GM18873 (cell line): ENCODE data around the gene PSMA7.

Source experiments
- ATAC-seq: cut with Tn5 transposase; IDR thresholded peaks from one replicate; pipeline ENCODE4 v1.9.1; 2021; ENCODE audit warnings: mild to moderate bottlenecking, moderate library complexity, moderate number of reproducible peaks; ENCODE audit not compliant: unreplicated experiment, low FRiP score

PSMA7 gene

DNA sequence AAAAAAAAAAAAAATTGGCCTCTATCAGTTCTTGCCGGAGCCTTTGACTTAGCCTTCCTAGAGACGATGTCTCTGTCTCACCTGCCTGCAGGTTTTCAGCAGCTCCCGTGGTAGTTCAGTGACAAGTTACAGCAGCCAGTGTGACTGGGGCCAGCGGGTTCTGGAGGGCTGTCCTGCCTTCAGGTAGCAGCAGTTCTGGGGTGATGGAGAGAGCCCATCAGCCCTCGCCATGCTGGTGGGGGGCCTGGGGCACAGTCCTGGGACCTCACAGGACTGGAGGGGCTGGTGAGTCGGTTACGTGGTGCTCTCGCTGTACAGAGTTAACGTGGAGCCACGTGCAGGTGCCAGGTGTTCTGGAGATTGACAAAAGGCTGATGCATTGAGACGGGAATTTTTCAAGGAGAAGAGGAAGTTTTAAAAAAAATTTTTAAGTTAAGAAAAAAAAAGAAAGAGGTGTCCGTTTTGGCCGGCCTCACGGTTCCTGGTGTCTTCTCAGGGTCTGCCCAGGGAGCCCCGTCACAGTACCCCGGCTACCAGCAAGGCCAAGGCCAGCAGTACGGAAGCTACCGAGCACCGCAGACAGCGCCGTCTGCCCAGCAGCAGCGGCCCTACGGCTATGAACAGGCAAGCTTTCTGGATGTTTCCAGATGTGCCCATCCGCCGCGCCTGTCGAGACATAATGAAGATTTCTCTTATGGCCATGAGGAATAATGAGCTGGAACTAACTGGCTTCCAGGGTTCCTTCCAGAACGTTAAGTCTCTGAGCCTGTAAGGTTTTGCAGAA is 31.0 kb upstream of the PSMA7 start:
- no peak for ATAC-seq

DNA sequence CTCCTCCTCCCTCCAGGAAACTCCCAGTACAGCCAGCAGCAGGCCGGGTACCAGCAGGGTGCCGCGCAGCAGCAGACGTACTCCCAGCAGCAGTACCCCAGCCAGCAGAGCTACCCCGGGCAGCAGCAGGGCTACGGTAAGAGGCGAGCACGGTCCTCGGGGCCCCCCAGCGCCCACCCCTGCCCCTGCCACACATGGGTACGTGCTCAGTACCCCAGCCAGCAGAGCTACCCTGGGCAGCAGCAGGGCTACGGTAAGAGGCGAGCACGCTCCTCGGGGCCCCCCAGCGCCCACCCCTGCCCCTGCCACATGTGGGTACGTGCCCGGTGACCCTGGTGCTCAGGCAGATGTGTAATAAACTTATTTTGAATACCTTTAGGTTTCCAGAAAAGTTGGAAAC is 29.5 kb upstream of the PSMA7 start:
- no peak for ATAC-seq

DNA sequence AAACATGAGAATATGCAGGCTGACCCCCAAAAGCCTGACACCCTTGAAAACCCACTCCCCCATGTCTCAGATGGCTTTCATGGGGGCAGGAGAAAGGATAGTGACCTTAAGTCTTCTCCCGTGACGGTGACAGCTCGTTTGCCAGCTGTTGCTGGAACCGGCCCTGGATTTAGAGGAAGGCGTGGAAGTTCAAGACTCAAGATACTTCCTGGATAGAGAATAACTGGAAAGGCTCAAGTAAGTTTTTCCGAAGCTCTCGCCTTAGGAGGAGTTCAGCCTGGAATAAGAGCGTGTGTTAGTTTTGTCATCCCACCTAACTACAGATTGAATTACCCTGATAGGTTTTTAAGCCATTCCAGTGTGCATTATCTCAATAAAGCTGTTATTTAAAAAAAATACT is 28.1 kb upstream of the PSMA7 start:
- no peak for ATAC-seq

DNA sequence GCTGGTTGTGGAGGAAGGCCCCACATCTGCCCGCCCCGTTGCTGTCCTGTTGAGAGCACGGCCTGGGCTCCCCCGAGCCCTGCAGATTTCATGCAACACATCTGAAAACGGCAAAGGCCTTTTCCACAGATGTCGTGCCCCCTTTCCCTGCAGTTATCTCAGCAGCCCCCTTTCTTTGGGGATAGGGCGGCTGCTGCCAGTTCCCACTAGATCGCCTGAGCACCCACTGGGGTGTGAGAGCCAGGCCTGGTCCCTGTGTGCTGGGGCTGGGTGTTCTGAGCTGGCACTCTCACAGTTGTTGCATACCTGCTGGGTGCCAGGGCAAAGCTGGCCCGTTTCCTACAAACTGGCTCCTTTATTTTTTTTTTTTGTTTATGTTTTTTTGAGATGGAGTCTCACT is 27.3 kb upstream of the PSMA7 start:
- no peak for ATAC-seq

DNA sequence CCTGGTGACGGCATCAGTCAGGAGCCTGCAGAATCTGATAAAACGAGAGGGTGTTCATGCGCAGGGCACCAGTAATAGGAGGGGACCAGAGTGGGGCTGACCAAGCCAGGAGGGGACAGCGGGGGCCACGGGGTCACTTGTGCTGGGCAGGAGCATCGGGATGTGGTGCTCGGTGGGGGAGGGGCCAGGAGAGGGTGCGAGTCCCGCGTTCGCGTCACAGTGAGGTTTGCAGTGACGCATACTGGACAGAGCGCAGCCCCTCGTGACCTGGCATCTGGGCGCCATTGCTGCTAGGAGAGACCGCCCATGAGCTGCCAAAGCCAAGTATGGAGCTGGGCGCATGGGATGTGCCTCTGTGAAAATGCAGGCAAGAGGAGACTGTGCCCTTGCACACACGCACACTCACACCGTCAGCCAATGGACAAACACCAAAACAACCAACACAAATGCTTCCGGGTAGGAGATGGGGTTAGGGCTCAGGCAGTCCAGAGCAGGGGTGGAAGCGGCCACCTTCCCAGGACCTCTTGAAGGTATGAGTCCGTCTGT is 25.8 kb upstream of the PSMA7 start:
- ATAC-seq, result no peak

DNA sequence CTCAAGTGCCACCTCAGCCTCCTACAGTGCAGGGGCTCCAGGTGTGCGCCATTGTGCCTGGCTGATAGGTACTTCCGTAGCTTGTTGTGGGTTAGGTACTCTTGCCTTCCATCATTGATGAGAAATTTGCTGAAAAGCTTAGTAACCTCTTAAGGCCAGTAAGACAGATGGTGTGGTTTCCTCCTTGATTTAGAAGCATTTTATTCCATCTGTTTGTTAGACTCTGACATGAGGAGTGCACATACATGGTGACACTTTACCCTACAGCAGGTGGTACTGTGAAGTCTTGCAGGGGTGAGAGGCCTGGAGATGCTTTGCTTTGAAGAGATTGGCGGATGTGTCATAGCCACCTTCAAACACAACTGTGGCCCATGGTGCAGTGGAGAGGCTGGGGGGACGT is 24.9 kb upstream of the PSMA7 start:
- no peak for ATAC-seq

DNA sequence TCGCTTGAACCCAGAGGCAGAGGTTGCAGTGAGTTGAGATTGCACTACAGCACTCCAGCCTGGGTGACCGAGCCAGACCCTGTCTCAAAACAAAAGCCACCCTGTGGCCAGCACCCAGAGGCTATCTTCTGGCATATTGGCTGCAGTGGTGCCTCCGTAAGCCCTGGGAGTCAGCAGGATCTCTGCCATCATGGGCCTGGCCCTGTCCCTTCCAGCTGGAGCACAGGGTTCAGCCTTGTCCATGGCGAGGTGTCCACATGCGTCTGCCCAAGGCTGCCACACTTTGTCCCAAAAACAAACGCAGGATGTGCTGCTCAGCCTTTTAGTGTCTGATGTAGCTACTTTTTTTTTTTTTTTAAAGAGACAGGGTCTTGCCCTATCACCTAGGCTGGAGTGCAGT is 24.3 kb upstream of the PSMA7 start:
- ATAC-seq, result no peak

DNA sequence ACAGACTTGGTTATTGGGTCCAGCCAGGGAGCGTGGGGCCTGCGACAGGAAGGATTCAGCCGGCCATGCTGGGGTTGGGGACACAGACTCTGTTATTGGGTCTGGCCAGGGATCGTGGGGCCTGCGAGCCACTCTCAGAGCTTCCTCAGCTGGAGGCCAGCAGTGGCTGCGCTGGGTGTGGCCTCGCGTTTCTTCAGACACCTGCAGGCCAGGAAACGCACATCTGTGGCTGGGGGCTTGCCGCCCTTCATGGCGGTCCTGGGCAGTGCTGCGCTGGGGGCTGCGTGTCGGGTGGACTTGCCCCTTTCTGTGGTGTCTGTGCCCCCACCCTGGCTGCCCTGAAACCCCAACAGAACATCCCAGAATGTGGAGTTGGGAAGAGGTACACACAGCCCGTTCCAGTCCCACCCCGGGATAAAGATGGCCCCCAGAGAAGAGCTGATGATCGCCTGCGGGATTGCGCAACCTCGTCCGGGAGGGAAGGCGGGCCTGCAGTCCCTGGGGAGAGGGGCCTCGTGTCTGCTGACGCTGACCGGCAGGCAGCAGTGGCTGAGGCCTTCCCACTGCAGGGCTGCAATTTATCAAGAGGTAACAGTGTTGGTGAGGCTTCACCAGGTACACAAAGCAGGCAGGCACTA is 22.7 kb upstream of the PSMA7 start:
- no peak for ATAC-seq

DNA sequence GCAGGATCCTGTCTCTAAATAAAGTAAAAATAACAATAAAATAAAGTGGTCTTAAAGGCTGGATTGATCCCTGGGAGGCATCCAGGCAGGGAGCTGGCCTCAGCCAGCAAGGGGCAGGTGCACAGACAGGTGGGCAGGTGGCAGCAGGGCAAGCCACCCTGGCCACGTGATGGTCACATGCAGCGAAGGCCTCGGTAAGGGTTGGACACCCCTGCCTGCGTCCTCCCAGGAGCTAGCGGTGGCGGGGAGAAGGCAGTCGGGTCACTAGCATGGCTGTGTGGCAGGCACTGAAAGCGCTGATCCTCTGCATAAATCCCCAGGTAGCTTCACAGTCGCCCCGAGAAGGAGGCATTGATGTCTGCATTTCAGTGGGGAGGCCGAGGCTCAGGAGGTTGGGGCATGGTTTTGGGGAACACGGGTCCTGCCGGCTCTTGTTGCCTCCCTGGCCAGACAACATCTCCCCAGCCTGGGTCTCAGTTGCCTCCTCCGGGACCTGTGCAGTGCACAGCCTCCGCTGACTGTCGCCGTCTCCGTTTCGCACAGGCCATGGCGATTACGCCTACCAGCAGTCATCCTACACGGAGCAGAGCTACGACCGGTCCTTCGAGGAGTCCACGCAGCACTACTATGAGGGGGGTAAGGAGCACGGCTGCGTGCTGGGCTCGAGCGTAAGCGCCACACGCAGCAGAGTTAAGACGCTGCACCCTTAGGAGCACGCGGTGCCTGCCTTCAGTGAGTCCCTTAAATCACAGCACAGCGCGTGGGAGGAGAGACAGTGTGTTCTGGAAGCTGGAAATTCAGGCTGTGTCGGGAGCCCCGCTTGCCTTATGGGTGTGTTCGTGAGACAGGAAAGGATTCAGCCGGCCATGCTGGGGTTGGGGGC is 21.9 kb upstream of the PSMA7 start:
- ATAC-seq, result no peak

DNA sequence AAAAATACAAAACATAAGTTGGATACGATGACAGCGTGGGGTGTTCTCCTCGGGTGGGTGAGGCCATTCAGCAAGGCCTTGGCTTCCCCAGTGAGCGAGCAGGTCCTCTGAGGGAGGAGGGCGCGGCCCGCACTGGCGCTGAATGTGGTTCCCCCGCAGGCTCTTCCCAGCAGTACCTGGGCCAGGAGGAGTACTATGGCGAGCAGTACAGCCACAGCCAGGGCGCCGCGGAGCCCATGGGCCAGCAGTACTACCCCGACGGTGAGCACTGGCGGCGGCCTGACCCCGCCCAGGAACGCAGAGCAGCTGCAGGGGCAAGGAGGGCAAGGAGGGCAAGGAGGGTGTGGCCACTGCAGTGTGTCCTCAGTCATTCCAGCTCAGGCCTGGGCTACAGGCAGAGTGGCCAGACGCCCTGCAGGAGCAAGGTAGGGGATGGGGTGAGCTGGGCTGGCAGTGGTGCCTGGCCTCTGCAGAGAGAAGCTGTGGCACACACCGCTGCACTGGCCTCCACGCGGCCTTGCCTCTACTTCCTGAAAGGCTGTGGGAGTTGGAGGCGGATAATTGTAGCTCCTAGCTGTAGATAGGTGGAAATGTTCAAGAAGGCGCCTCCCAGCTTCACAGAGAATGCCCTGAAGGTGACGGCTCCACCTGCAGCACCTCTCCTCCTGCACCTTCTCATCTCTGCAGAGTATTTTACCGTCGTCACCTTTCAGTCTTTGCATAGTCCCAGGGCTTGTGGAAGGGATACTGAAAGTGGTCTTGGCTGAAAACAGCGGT is 21.0 kb upstream of the PSMA7 start:
- no peak for ATAC-seq

DNA sequence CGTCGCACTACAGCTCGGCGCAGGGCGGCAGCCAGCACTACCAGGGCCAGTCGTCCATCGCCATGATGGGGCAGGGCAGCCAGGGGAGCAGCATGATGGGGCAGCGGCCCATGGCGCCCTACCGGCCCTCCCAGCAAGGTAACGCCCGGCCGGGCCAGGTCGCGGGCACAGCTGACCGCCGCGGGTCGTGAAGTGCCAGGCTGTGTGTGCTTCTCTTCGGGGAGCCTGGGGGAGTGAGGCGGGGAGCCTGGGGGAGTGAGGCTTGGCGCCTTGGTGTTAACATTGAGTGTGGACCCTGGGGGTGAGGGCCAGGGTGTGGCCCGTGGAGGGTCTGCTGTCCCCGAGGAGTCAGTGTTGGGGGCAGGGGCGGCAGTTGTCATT is 20.3 kb upstream of the PSMA7 start:
- ATAC-seq, result no peak

DNA sequence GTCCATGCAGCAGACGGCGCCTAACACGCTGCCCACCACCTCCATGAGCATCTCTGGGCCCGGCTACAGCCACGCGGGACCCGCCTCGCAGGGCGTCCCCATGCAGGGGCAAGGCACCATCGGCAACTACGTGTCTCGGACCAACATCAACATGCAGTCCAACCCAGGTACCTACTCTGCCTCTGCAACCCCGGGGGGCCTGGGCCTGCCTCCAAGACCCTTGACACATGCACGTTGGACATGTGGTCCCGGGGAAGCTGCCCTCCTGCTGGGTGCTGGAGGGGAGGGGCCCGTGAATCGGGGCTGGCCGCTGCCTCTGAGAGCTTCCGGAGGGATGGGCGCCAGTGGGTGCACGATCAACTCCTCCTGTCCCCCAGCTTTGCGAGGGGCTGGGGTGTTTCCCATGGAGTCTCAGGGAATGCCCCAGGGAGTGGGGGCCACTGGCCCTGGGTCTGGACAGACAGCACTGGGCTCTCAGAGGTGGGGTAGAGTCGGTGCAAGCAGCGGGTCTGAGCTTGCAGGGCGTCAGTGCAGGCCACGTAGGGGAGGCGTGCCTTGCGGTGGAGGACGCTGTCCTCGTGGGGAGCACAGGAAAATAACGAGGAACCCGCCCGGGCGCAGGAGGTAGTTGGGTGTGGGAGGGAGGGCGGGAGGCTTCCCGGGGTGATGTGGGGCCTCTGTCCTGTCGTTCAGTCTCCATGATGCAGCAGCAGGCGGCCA is 19.7 kb upstream of the PSMA7 start:
- ATAC-seq, result no peak

DNA sequence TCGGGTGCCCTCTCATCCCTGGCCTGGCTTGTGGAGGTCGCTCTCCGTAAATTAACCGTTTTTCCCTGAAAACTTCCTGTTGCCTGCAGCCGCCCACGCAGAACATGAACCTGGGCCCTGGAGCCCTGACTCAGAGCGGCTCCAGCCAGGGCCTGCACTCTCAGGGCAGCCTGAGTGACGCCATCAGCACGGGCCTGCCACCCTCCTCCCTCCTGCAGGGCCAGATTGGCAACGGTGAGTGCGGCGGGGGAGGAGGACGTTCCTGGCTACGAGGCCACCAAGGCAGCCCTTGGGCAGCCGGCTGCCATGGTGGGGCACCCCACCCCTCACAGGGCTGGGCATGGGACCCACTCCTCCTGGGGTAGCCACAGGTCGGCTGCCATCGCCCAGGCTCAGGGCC is 18.2 kb upstream of the PSMA7 start:
- no peak for ATAC-seq

DNA sequence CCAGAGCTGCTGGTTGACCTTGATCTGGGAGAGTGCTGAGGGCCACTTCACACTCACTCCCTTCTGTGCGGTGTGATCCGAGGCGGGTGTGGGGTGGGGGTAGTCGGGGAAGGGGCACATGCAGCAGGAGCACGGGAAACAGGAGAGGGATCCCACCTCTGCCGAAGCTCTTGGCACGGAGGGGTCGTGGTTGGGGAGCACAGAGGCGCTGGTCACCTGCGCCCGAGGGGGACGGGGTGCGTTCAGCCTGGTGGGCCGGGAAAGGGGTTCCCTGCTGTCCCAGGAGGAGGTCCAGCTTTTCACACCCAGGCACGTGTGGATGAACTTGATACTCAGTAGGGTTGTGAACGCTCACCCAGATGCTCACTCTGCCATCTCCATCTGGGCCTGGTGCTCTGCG is 17.7 kb upstream of the PSMA7 start:
- ATAC-seq, result no peak

DNA sequence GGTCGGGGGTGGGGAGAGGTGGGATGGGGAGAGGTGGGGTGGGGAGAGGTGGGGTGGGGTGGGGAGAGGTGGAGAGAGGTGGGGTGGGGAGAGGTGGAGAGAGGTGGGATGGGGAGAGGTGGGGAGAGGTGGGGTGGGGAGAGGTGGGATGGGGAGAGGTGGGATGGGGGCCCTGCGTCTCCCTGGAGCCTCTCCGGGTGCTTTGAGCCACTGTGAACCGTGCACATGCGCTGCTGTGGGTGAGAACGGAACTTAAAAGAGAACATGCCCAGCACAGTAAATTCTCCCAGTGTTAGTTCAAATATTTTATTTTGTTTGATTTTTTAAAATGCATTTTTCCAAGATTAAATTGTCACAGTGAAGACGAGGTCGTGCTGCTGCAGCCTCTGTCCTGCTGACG is 17.1 kb upstream of the PSMA7 start:
- ATAC-seq, result no peak

DNA sequence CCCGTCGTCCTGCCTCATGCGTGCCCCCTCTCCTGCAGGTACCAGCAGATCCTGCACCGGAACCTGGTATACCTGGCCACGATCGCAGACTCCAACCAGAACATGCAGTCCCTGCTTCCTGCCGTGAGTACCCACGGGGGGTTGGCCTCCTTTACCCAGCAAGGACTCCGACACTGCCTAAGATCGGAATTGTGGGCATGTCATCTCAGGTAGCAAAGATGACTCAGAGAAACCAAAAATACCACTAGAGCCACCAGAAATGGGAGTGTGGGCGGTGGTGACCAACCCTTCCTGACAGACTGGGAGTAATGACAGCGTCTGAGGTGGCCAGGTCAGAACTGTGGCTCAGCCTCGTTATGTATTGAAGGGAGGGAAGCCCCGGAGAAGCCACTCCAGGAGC is 16.6 kb upstream of the PSMA7 start:
- ATAC-seq, result no peak

DNA sequence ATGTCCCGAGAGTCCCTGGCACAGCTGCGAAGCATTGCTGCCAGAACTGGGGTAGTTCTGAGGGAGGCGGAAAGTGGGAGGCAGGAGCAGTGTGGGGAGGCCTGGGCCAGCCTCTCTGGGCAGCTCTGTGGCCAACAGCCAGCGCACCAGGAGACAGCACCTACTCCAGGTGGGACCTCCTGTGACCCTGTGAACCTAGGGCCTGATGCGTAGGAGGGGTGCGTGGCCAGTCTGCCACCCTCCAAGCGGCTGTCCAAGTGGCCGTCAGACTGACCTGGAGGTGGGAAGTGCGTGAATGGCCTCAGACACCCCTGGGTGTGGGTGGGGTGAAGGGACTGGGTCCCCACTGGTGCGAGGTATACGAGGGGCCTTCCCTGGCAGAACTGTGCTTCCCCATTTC is 15.9 kb upstream of the PSMA7 start:
- no peak for ATAC-seq

DNA sequence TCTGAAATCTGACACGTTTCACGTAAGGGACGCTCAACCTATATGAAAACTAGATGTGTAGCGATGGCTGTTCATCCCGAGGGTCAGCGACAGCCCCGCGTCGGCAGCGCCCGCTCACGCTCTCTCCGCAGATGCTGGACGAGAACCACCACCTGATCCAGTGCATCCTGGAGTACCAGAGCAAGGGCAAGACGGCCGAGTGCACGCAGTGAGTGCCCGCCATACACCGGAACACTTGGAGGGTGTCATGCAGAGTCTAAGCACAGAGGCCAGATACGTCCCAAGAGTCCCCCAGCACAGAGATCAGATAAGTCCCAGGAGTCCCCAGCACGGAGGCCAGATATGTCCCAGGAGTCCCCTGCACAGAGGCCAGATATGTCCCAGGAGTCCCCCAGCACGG is 15.3 kb upstream of the PSMA7 start:
- no peak for ATAC-seq

DNA sequence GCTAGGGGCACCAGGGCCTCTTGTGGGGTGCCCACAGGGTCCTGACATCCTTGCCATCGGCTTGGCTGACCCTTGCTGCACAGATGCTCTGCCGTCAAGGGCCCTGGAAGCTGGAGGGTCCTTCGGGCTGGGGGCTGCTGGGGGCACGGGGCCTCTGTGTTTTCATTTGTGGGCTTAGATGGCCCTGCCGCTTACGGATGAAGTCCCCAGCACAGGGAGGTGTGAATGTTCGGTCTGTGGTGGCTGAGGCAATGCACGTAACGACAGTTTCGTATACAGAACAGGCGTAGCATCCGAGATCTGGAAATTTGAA is 14.8 kb upstream of the PSMA7 start:
- no peak for ATAC-seq
